Bronchial epithelial cell (primary cell): ENCODE results near the gene S1PR5. TPM values are rescaled to one million over a fixed set of nuclear protein-coding genes. Genes with fewer than 3 reads are reported as not detected.

Experiments
- DNase-seq: peaks from one replicate; pipeline ENCODE4 v3.0.0-alpha.2; 2010; ENCODE audit warnings: low read depth
- FAIRE-seq: peaks from 2 replicates; lab custom pipeline; 2011; peaks lifted over from hg19 to GRCh38; lab: Jason Lieb, UNC
- H3K27me3 ChIP-seq: 2 replicates; pipeline ENCODE4 v1.5.1; 2011; ENCODE audit warnings: low read length; ENCODE audit not compliant: control insufficient read depth, insufficient read depth
- H3K36me3 ChIP-seq: 2 replicates; pipeline ENCODE4 v1.5.1; 2011; ENCODE audit warnings: low read length; ENCODE audit not compliant: control insufficient read depth, insufficient read depth
- H3K4me3 ChIP-seq: 2 replicates; pipeline ENCODE4 v1.5.1; 2011; ENCODE audit warnings: mild to moderate bottlenecking, low read depth, low read length, control low read depth
- total RNA-seq: library from RNA; depleted of rRNA; stranded (reverse); fragments of >200 nt; gene quantifications from 2 replicates; pipeline ENCODE4 v1.2.1, GENCODE V29; 2014
- TF ChIP-seq, protein P1 (sequence below): IDR thresholded peaks from 2 replicates; pipeline ENCODE4 v1.5.1; 2011; ENCODE audit warnings: mild to moderate bottlenecking, moderate library complexity, low read length, control low read depth, inconsistent platforms; ENCODE audit not compliant: insufficient read depth, severe bottlenecking

Gene S1PR5
- total RNA-seq, 1 donor from 2014 or later: 6.6 TPM

GRCh38 chr19:10464456-10464855 lies 52.8 kb downstream of the S1PR5 start:
- Histone ChIP-seq H3K27me3 (no peaks in the 10 kb centered on the region), H3K4me3 (no peak overlapping the region), H3K36me3 (no peaks in the 10 kb centered on the region)
- DNase-seq: no peak
- TF ChIP-seq, protein P1, sequence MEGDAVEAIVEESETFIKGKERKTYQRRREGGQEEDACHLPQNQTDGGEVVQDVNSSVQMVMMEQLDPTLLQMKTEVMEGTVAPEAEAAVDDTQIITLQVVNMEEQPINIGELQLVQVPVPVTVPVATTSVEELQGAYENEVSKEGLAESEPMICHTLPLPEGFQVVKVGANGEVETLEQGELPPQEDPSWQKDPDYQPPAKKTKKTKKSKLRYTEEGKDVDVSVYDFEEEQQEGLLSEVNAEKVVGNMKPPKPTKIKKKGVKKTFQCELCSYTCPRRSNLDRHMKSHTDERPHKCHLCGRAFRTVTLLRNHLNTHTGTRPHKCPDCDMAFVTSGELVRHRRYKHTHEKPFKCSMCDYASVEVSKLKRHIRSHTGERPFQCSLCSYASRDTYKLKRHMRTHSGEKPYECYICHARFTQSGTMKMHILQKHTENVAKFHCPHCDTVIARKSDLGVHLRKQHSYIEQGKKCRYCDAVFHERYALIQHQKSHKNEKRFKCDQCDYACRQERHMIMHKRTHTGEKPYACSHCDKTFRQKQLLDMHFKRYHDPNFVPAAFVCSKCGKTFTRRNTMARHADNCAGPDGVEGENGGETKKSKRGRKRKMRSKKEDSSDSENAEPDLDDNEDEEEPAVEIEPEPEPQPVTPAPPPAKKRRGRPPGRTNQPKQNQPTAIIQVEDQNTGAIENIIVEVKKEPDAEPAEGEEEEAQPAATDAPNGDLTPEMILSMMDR: no peak
- no peak for FAIRE-seq

Other genes starting within 250 kb of the S1PR5 start
- gene ICAM1, start 246.3 kb downstream of the S1PR5 start, total RNA-seq: 0.79 and 0.90 TPM in 2 replicates
- 4.0 and 10.8 TPM in 2 replicates for gene ICAM4, start 230.5 kb downstream of the S1PR5 start, total RNA-seq
- 3.7 and 3.9 TPM in 2 replicates for gene ICAM5, start 227.5 kb downstream of the S1PR5 start, total RNA-seq
- 0.26 and 0.53 TPM in 2 replicates for gene ZGLP1, start 207.6 kb downstream of the S1PR5 start, total RNA-seq
- gene FDX2, start 201.4 kb downstream of the S1PR5 start, total RNA-seq: 21.8 and 24.2 TPM in 2 replicates
- gene RAVER1, start 183.9 kb downstream of the S1PR5 start, total RNA-seq: 2.3 and 4.2 TPM in 2 replicates
- gene ICAM3, start 177.8 kb downstream of the S1PR5 start, total RNA-seq: 5.0 and 5.5 TPM in 2 replicates
- gene TYK2, start 136.9 kb downstream of the S1PR5 start, total RNA-seq: 36.1 and 45.8 TPM in 2 replicates
- 195 TPM in 2 replicates for gene CDC37, start 113.9 kb downstream of the S1PR5 start, total RNA-seq
- 0.13 and 0.26 TPM in 2 replicates for gene PDE4A, start 96.9 kb downstream of the S1PR5 start, total RNA-seq
- 59.5 and 62.9 TPM in 2 replicates for gene KEAP1, start 14.1 kb downstream of the S1PR5 start, total RNA-seq
- gene ATG4D, start 26.5 kb upstream of the S1PR5 start, total RNA-seq: 30.3 and 37.5 TPM in 2 replicates
- 8.2 and 11.0 TPM in 2 replicates for gene KRI1, start 48.6 kb upstream of the S1PR5 start, total RNA-seq
- 6.6 and 13.3 TPM in 2 replicates for gene CDKN2D, start 51.5 kb upstream of the S1PR5 start, total RNA-seq
- gene AP1M2, start 69.9 kb upstream of the S1PR5 start, total RNA-seq: 114 and 135 TPM in 2 replicates
- 18.7 and 36.0 TPM in 2 replicates for gene SLC44A2, start 108.1 kb upstream of the S1PR5 start, total RNA-seq
- 85.8 and 97.4 TPM in 2 replicates for gene ILF3, start 136.9 kb upstream of the S1PR5 start, total RNA-seq
- 18.8 and 32.9 TPM in 2 replicates for gene QTRT1, start 184.0 kb upstream of the S1PR5 start, total RNA-seq
- gene DNM2, start 200.6 kb upstream of the S1PR5 start, total RNA-seq: 68.4 and 89.7 TPM in 2 replicates